ENCODE measurements around the gene B3GAT3.
"Not testable (repeated sequence)": the region's sequence is repeated elsewhere in the genome, so short reads cannot be mapped to it uniquely, and the experiment has no call there.

Gene B3GAT3

DNA sequence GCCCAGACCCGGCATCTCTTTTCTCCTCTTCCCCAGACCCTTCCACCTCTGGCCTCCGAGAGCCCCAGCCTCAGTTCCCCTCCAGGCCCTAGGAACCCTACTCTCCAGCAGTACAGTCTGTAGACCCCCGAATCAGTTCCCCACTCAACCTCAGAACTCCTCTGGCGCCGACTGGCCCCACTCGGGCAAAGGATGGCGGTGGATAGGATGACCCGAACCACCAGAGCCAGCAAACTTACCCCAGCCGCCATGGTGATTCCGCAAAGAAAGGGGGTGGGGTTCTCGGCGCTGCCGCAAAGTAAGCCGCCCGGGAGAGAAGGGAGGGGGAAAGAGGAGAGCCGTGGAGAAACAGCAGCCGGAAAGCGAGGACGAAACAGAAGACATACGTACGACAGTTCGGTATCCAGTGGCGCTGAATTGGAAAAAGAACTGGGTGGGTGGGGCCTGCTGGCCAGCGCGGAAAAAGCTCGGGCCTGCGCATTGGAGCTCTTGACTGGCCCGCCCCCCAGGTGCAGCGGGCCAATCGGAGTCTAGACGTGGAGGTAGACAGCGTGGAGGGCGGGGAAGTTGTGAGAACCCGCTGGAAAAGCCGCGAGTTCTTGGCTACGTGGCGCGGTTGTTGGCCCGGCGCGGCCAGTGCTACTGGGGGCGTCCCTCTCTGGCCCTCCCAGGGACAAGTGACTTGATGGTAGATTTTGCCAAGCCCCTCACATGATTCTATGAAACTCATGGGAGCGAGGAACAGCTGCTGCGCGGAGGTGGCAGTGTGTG, 48.0 kb downstream of the B3GAT3 start, which contains the start of gene EEF1G:
TSS of gene EEF1G (minus strand) at position 300 of the 771 bp plus-strand sequence. CDS start at position 251, 49 bp downstream.
- H3K27me3 ChIP-seq, result no peaks in the 10 kb centered on the region
- peak within 1 kb of the TSS; percentile 82 to 100 (median 94) for H3K4me3 ChIP-seq
- no peaks in the 10 kb centered on the region for H3K9me3 ChIP-seq (replicated peaks in 1 of 11)
- H3K4me1 ChIP-seq, result peaks cover 44 to 72% (median 58%) of the 10 kb centered on the region in 10 experiments
- peak within 1 kb of the TSS; percentile 80 to 94 (median 90) for H3K27ac ChIP-seq
- peaks cover 37 to 47% (median 42%) of the 10 kb centered on the region in 11 experiments; a peak in 21 of 22 replicates for H4K20me1 ChIP-seq
- H3K36me3 ChIP-seq, result peaks cover 69 to 82% (median 75%) of the 10 kb centered on the region in 11 experiments
- peak within 1 kb of the TSS; percentile 92 to 99 (median 97) for H3K4me2 ChIP-seq
- TF ChIP-seq Cebpa-rat (IDR thresholded peaks at IDR 0.05), result no peak
- peak within 1 kb of the TSS; percentile 92 to 98 (median 95) for H3K9ac ChIP-seq

DNA sequence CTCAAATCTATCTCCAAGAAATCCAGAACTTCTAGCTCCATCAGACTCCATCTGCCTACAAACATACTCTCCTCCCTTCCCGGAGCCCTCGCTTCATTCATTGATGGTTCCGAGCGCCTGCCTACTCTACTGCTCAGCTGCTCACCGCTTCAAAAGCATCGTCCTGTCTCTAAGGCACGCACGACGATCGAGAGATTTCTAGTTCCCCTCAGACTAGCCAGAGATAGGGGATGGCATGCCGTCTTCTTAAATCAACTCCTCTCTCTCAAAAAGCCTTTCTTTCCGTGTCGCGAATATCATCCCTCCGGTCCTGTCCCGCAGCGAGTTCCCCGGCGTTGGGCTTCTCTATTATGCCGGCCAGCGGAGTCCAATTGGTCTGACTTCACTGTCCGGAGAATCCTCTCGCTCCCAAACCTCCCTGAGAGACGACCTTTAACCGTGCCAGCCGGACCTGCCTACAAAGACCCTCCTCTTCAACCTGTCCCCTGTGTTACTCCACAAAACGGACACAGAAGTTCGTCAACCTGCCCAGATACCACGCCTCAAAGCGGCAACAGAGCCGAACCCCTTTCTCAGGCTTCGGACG, 48.7 kb downstream of the B3GAT3 start:
- Histone ChIP-seq H3K27ac (peak overlapping the region; percentile 80 to 94 (median 90)), H3K4me3 (peak overlapping the region; percentile 82 to 100 (median 94)), H3K9ac (peak overlapping the region; percentile 92 to 98 (median 95)), H3K27me3 (no peaks in the 10 kb centered on the region), H4K20me1 (peaks cover 41 to 54% (median 49%) of the 10 kb centered on the region in 11 experiments; a peak in 21 of 22 replicates), H3K4me2 (peak overlapping the region; percentile 92 to 99 (median 96)), H3K4me1 (peaks cover 44 to 79% (median 58%) of the 10 kb centered on the region in 10 experiments), H3K9me3 (replicated peaks in 1 of 11) (no peaks in the 10 kb centered on the region), H3K36me3 (peaks cover 69 to 82% (median 75%) of the 10 kb centered on the region in 11 experiments)
- no peak for TF ChIP-seq Cebpa-rat (IDR thresholded peaks at IDR 0.05)

DNA sequence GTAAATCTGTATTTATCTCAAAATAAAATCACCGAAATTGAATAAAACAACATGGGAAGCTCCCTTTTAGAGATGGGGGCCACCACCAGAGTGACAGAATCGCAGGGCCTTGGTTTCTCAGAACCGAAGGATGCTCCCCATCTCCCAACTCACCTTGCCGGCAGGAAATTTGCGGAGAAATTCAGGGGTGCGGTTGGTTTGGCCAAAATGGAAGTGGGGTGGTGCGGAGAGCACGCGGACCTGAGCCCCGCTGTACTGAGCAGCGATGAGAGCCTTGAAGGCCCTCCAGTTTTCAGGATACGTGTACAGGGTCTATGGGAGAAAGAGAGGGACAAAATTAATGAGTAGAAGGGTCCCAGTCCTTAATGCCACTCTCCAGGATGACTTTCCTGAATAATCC, 49.4 kb downstream of the B3GAT3 start:
- Histone ChIP-seq H3K4me1 (peaks cover 44 to 80% (median 56%) of the 10 kb centered on the region in 10 experiments), H3K27me3 (no peaks in the 10 kb centered on the region), H3K9me3 (replicated peaks in 1 of 11) (no peaks in the 10 kb centered on the region), H3K4me3 (peak overlapping the region; percentile 82 to 100 (median 94)), H3K9ac (peak overlapping the region; percentile 92 to 98 (median 95)), H4K20me1 (peaks cover 48 to 61% (median 55%) of the 10 kb centered on the region in 11 experiments; a peak in 21 of 22 replicates), H3K36me3 (peaks cover 69 to 82% (median 75%) of the 10 kb centered on the region in 11 experiments), H3K27ac (peak overlapping the region; percentile 80 to 94 (median 90); a peak in 21 of 22 replicates), H3K4me2 (peak overlapping the region; percentile 92 to 99 (median 96))
- no peak for TF ChIP-seq Cebpa-rat (IDR thresholded peaks at IDR 0.05)

DNA sequence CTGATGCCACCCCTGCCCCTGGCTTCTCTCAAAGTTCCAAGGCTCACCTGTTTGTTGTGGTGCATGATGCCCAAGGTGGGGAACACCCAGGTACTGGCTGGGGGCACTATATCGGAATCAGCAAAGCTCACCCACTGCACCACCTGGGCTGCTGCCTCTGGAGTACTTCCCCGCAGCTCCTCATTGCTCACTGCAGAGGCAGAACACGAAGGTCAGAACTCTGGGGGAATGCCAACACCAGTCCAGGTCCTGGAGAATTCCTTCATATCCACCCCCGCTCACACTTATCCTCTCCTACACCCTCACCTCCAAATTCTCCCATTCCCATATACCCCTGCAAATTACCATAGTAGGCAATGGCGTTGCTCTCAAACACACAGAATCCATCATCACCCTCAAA, 50.3 kb downstream of the B3GAT3 start:
- H3K4me3 ChIP-seq, result peak overlapping the region in 7 of 10 experiments; percentile 85 to 99 (median 94); a peak in 10 of 20 replicates
- H3K4me1 ChIP-seq, result peaks cover 44 to 80% (median 55%) of the 10 kb centered on the region in 10 experiments
- peaks cover 58 to 70% (median 65%) of the 10 kb centered on the region in 11 experiments; a peak in 21 of 22 replicates for H4K20me1 ChIP-seq
- peak overlapping the region; percentile 92 to 98 (median 95); a peak in 20 of 22 replicates for H3K9ac ChIP-seq
- H3K4me2 ChIP-seq, result peak overlapping the region; percentile 92 to 99 (median 96)
- H3K27me3 ChIP-seq; H3K9me3 ChIP-seq (replicated peaks in 1 of 11): not testable (repeated sequence)
- peak overlapping the region in 1 of 11 experiments; percentile 89; a peak in 1 of 22 replicates for H3K27ac ChIP-seq
- H3K36me3 ChIP-seq, result peaks cover 69 to 82% (median 75%) of the 10 kb centered on the region in 11 experiments

DNA sequence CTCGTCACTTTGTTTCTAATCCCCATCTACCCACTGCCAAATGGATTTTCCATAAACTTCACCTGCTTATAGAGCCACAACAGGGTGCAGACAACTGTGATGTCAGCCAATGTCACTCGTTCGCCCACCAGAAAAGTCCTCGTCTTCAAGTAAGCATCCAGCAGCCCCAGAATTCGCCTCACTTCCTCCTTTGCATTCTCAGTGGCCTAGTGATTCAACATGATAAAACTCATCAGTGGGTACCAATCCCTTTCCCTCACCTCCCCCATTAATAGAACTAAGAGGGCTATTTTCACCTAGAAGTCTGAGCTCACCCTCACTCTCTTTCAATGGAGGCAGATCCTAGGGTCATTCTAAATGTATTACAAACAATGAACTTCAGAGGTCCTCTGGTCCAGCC, 50.9 kb downstream of the B3GAT3 start:
- H3K9ac ChIP-seq, result peak overlapping the region; percentile 14 to 98 (median 94); a peak in 16 of 22 replicates
- peak overlapping the region; percentile 92 to 99 (median 96); a peak in 21 of 22 replicates for H3K4me2 ChIP-seq
- H3K27ac ChIP-seq; H3K9me3 ChIP-seq (replicated peaks in 1 of 11); H3K27me3 ChIP-seq: not testable (repeated sequence)
- H4K20me1 ChIP-seq, result peaks cover 63 to 76% (median 71%) of the 10 kb centered on the region in 11 experiments; a peak in 21 of 22 replicates
- H3K36me3 ChIP-seq, result peaks cover 69 to 82% (median 75%) of the 10 kb centered on the region in 11 experiments
- peaks cover 43 to 80% (median 52%) of the 10 kb centered on the region in 10 experiments for H3K4me1 ChIP-seq
- peak overlapping the region in 4 of 10 experiments; percentile 85 to 97 (median 94); a peak in 5 of 20 replicates for H3K4me3 ChIP-seq

DNA sequence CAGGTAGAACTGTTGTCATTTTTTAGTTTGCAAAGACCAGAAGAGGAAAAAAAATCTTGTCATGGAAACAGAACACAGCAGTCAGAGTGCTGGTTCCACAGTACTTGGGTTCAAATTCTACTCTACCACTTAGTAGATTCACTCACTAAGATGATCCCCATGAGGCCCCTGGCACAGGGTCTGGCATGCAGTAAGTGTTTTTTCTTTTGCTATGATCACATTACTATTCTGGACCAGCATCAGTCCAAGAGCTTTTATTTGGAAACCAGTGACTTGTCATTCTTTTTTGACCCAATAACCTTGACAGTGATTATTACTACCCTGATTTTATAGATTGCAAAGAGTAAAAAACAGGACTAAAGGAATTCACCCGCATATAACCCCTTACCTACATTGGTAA, 52.2 kb downstream of the B3GAT3 start:
- Histone ChIP-seq H4K20me1 (peaks cover 75 to 89% (median 84%) of the 10 kb centered on the region in 11 experiments), H3K9me3 (replicated peaks in 1 of 11) (no peaks in the 10 kb centered on the region), H3K4me1 (peaks cover 31 to 72% (median 39%) of the 10 kb centered on the region in 10 experiments), H3K9ac (peak overlapping the region; percentile 21 to 98 (median 50); a peak in 17 of 22 replicates), H3K27me3 (no peaks in the 10 kb centered on the region), H3K4me2 (peak overlapping the region in 8 of 11 experiments; percentile 92 to 99 (median 98); a peak in 14 of 22 replicates), H3K4me3 (peak overlapping the region in 1 of 10 experiments; percentile 48; a peak in 1 of 20 replicates), H3K36me3 (peaks cover 79 to 86% (median 82%) of the 10 kb centered on the region in 11 experiments), H3K27ac (no peak overlapping the region)
- TF ChIP-seq Cebpa-rat (IDR thresholded peaks at IDR 0.05), result no peak

DNA sequence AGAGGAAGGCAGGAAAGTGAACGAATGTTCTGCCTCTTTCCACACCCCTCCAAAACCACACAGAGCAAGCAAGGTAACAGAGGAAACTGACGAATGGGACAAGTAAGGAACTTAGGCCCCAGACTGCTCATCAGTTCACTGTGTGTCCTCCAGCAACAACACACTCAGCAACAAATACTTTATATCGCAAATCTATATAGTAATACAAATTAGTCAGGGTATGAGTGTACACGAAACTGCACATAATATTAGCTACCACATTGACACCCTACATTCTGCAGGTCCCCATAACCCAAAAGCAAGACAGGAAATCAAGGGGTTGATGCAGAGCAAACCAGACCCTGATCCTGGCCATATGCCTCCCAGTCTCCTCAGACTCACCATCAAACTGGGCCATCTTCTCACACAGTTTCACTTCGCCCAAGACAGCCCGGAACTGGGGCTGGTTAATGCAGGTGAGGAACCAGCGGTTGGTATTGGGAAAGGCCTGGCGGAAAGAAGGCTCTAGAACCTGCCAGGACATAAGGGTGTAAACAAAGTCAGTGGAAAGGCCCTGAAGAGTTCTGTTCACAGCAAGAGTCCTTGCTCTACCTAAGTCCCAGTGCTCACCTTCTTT, 54.7 kb downstream of the B3GAT3 start:
- Histone ChIP-seq H3K9ac (peak overlapping the region in 8 of 11 experiments; percentile 6 to 53 (median 40); a peak in 8 of 22 replicates), H4K20me1 (peaks cover 78 to 100% (median 100%) of the 10 kb centered on the region in 11 experiments), H3K9me3 (replicated peaks in 1 of 11) (no peaks in the 10 kb centered on the region), H3K4me3 (no peak overlapping the region), H3K4me1 (peaks cover 23 to 81% (median 30%) of the 10 kb centered on the region in 10 experiments), H3K27me3 (no peaks in the 10 kb centered on the region), H3K36me3 (peaks cover 98 to 100% (median 100%) of the 10 kb centered on the region in 11 experiments), H3K27ac (no peak overlapping the region), H3K4me2 (peak overlapping the region in 2 of 11 experiments; percentile 1 to 6; a peak in 3 of 22 replicates)
- TF ChIP-seq Cebpa-rat (IDR thresholded peaks at IDR 0.05), result no peak

DNA sequence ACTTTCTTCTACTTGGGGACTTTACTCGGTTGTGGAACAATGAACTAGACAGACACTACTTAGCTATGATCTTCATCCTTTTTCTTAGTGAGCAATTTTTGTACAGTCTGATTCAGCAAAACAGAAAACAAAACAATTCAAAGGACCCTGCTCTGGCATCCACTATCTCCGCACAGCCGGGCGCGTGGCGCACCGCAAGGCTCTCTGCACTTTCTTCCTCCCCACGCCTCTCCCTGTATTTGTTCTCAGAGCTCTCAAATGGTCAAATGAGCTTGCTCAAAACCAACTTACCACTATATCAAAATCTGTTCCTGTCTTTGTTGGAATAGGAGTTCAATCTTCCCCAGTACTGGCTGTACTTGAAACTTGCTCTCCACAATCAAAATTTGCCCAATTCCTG, 55.5 kb downstream of the B3GAT3 start:
- TF ChIP-seq Cebpa-rat (IDR thresholded peaks at IDR 0.05), result no peak
- Histone ChIP-seq H3K36me3 (peaks cover 98 to 100% (median 100%) of the 10 kb centered on the region in 11 experiments), H3K9ac (peak overlapping the region in 8 of 11 experiments; percentile 13 to 53 (median 30); a peak in 10 of 22 replicates), H3K4me2 (no peak overlapping the region; a peak in 2 of 22 replicates), H3K27ac (no peak overlapping the region), H3K4me1 (peaks cover 14 to 75% (median 25%) of the 10 kb centered on the region in 10 experiments), H4K20me1 (peaks cover 70 to 100% (median 100%) of the 10 kb centered on the region in 11 experiments), H3K9me3 (replicated peaks in 1 of 11) (no peaks in the 10 kb centered on the region), H3K4me3 (no peak overlapping the region), H3K27me3 (no peaks in the 10 kb centered on the region)
